ENCODE results near the gene SLC38A4. TPM values are rescaled to one million over a fixed set of nuclear protein-coding genes. Genes with fewer than 3 reads are reported as not detected.

SLC38A4 gene
- total and polyA plus RNA-seq, 2 of the 8 experiments (the other 6 are each of a cell fraction or from before 2014, with no cell fraction given) = 6.7 to 15.4 TPM

GRCh38 chr12:46798648-46799047 lies 27.1 kb downstream of the SLC38A4 start (continued):
- TF ChIP-seq CHD7 (IDR thresholded peaks at IDR 0.05; ENCODE audit: insufficient replicate concordance, low read length) = no peak
